ENCODE results near the gene HOXB9. TPM values are rescaled to one million over a fixed set of nuclear protein-coding genes. Genes with fewer than 3 reads are reported as not detected.

The HOXB9 gene
- total and polyA plus RNA-seq, 9 of the 15 experiments (the other 6 are each of a cell fraction or from before 2014, with no cell fraction given): 3.1 to 196 (median 77.6) TPM

- Histone ChIP-seq H3K79me2 (ENCODE audit: control insufficient read depth, insufficient read depth, low read length) (peaks cover 37% of the 10 kb centered on the region), H3K27ac (ENCODE audit: extremely low read depth, low read depth, low read length) (no peak overlapping the region), H3K4me3 (no peak overlapping the region), H3K9me3 (replicated peaks; ENCODE audit: control insufficient read depth, insufficient read depth, low read depth, low read length) (no peaks in the 10 kb centered on the region), H4K20me1 (replicated peaks; ENCODE audit: control insufficient read depth, insufficient read depth, low read length) (no peaks in the 10 kb centered on the region), H3K4me2 (ENCODE audit: insufficient read depth, low read length) (no peak overlapping the region), H2AFZ (ENCODE audit: low read depth, low read length) (no peak overlapping the region), H3K4me1 (replicated peaks in 1 of 2; ENCODE audit: control insufficient read depth in 2 of 2, insufficient read depth in 2 of 2, low read length in 2 of 2) (peaks cover 34 to 35% of the 10 kb centered on the region in 2 experiments), H3K27me3 (ENCODE audit: control insufficient read depth in 2 of 2, insufficient read depth in 2 of 2, low read length in 2 of 2) (no peaks in the 10 kb centered on the region), H3K9ac (ENCODE audit: insufficient read depth in 1 of 2, low read depth in 2 of 2, low read length in 2 of 2) (no peak overlapping the region), H3K36me3 (ENCODE audit: control insufficient read depth, insufficient read depth, low read length) (peaks cover 4% of the 10 kb centered on the region; the same call in 1 of the 3 replicates), H3K9me1 (ENCODE audit: control insufficient read depth, insufficient read depth, low read length) (peaks cover 4% of the 10 kb centered on the region)
- POLR2A ChIA-PET: interaction anchor here (0.6 to 5.1 kb wide), 7 partner anchors 8 to 390 kb away, joined by 3 to 23 read pairs (median 3); partner anchors contain the start of gene HOXB9
- BruUV-seq (replicated peaks): no TSS peak
- in situ Hi-C loops (cut with MboI): no loop called here
- ATAC-seq (no peak), FAIRE-seq (no peak), DNase-seq (ENCODE audit: extremely low read depth in 1 of 4, low spot score in 3 of 4) (no peak)
- CTCF ChIA-PET (ENCODE audit: low intra/inter-chr PET ratio): no interaction called here
- WGBS (ENCODE audit: insufficient coverage, low coverage, missing lambda C conversion rate): 50% methylated on average over 1 of the region's 1 CpG
- TF ChIP-seq HMGXB4 (CRISPR knock-in tag; IDR thresholded peaks at IDR 0.05): no peak
- TF ChIP-seq DEAF1 (CRISPR knock-in tag; IDR thresholded peaks at IDR 0.05): no peak
- no peak for TF ChIP-seq STAT5A (IDR thresholded peaks at IDR 0.05; ENCODE audit: borderline replicate concordance, low read length)
- no peak for TF ChIP-seq NR4A1 (CRISPR knock-in tag; IDR thresholded peaks at IDR 0.05)
- no peak for TF ChIP-seq NR4A1 (tag; IDR thresholded peaks at IDR 0.05)
- TF ChIP-seq HDAC2 (IDR thresholded peaks at IDR 0.05): no peak
- no peak for TF ChIP-seq GABPA (tag; conservative IDR thresholded peaks at IDR 0.05; ENCODE audit: low read depth)
- no peak for TF ChIP-seq CEBPZ (IDR thresholded peaks at IDR 0.05; ENCODE audit: borderline replicate concordance, low read depth, low read length)
- TF ChIP-seq HNRNPL (IDR thresholded peaks at IDR 0.05; ENCODE audit: low read depth, low read length): no peak
- no peak for TF ChIP-seq ZNF518B (CRISPR knock-in tag; IDR thresholded peaks at IDR 0.05)
- no peak for TF ChIP-seq TRIM24 (IDR thresholded peaks at IDR 0.05)
- intact Hi-C loops (cut with micrococcal nuclease): no loop called here
These were observed 14.7 kb upstream of the HOXB9 start for GRCh38 chr17:48640858-48641180.

Data from K562 (cell line).